Activated T-cell treated with anti-CD3 and anti-CD28 coated beads, Interleukin-2, amount 50 U/mL, for 72 hours (primary cell): ENCODE measurements around the gene ELMO1. TPM values are rescaled to one million over a fixed set of nuclear protein-coding genes. Genes with fewer than 3 reads are reported as not detected.

Experiments
- ATAC-seq, 2 donors: fragments of 150-1000 bp; cut with Tn5 transposase; replicated peaks in 1 of 2; 2 replicates each; pipeline ENCODE4 v1.10.0; 2021; ENCODE audit warnings: moderate library complexity in 2 of 2, mild to moderate bottlenecking in 1 of 2
- DNase-seq, 2 donors: peaks; one replicate each; pipeline ENCODE4 v3.0.0; 2021 to 2022; ENCODE audit warnings: mixed read lengths in 1 of 2
- H3K27ac Mint-ChIP-seq: one replicate; pipeline ENCODE4 v1.8.0; 2022; ENCODE audit warnings: mild to moderate bottlenecking, moderate library complexity, mixed read lengths
- H3K27me3 Mint-ChIP-seq: one replicate; pipeline ENCODE4 v1.8.0; 2022; ENCODE audit warnings: low read depth, mixed read lengths
- H3K36me3 Mint-ChIP-seq, 2 donors: one replicate each; pipeline ENCODE4 v1.8.0; 2022; ENCODE audit warnings: mixed read lengths in 2 of 2, mild to moderate bottlenecking in 1 of 2; ENCODE audit not compliant: insufficient read depth in 2 of 2
- H3K4me1 Mint-ChIP-seq: one replicate; pipeline ENCODE4 v1.8.0; 2022; ENCODE audit warnings: low read depth, mixed read lengths
- H3K4me3 Mint-ChIP-seq, 2 donors: one replicate each; pipeline ENCODE4 v1.8.0; 2022; ENCODE audit warnings: mild to moderate bottlenecking in 2 of 2, mixed read lengths in 2 of 2, moderate library complexity in 2 of 2
- H3K9me3 Mint-ChIP-seq, 2 donors: one replicate each; pipeline ENCODE4 v1.8.0; 2022; ENCODE audit warnings: mixed read lengths in 2 of 2
- total RNA-seq, 2 donors: library from RNA; stranded (reverse); gene quantifications; one replicate each; pipeline ENCODE4 v1.2.3, GENCODE V29; 2022

The ELMO1 gene
- total RNA-seq, 2 donors from 2014 or later, result 97.2 to 113 TPM

DNA sequence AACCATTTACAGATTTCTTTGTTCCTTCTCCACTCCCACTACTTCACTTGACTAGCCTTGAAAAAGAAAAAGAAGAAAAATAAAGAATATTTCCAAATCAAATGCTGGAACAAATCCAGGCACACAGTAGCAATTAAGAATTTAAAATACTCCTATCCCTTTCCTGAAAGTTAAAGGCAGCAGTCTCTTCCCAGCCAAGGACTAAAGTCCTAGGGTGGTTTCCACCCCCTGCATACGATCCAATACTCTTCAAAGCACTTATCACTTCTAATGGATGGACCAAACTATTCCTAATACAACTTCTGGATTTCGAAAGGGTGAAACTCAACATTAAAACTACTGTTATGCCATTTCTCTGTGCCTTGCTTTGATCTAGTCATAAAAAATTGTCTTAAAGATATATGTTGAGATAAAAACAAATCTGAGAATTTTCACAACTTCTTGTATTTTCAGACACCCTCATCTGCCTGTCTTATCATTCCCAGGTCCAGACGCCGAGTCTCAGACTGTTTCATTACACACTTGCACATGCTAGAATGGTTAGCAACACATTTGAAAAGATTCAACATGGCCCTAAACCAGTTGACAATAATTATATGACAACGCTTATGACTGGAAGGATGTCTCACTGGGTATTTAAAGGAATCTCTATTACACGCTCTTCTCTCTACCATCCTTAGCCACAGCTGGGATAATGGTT lies 13.4 kb downstream of the ELMO1 start:
- no peaks in the 10 kb centered on the region for H3K27me3 Mint-ChIP-seq
- H3K4me1 Mint-ChIP-seq, result peaks cover 83% of the 10 kb centered on the region
- H3K36me3 Mint-ChIP-seq, result peaks cover 0 to 5% of the 10 kb centered on the region in 2 donors
- DNase-seq, result no peak
- H3K9me3 Mint-ChIP-seq, result no peaks in the 10 kb centered on the region
- H3K4me3 Mint-ChIP-seq, result no peak overlapping the region
- no peak for ATAC-seq
- peak overlapping the region; percentile 84 for H3K27ac Mint-ChIP-seq

- ATAC-seq, result no peak
- Mint-ChIP-seq H3K36me3 (peaks cover 0 to 5% of the 10 kb centered on the region in 2 donors), H3K27ac (no peak overlapping the region), H3K9me3 (no peaks in the 10 kb centered on the region), H3K4me1 (peaks cover 80% of the 10 kb centered on the region), H3K4me3 (no peak overlapping the region), H3K27me3 (no peaks in the 10 kb centered on the region)
- DNase-seq, result no peak
These were observed 14.1 kb downstream of the ELMO1 start for GRCh38 chr7:37434529-37434928.

DNA sequence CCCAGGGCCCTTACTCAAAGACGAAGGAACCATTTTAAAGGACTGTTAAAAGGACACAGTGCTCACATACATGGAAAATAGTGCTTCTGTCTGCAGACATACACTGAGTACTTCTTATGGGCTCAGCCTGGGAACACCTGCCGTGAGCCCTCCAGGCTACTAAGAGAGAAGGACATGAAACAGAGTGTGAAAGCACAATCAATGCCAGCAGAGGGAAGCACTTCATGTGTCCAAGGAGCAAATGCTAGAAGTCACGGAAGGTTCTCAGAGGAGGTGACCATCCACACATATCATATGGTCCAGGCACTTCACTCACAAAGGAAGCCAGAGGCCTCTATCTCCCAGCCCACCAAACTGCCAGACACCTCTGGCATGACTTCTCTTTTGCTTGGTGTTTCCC lies 15.5 kb downstream of the ELMO1 start:
- no peak for DNase-seq
- Mint-ChIP-seq H3K27ac (no peak overlapping the region), H3K4me1 (peaks cover 81% of the 10 kb centered on the region), H3K9me3 (no peaks in the 10 kb centered on the region), H3K4me3 (peak overlapping the region; percentile 60 to 65), H3K27me3 (no peaks in the 10 kb centered on the region), H3K36me3 (peaks cover 0 to 12% of the 10 kb centered on the region in 2 donors)
- peak; percentile 17 to 24 for ATAC-seq

DNA sequence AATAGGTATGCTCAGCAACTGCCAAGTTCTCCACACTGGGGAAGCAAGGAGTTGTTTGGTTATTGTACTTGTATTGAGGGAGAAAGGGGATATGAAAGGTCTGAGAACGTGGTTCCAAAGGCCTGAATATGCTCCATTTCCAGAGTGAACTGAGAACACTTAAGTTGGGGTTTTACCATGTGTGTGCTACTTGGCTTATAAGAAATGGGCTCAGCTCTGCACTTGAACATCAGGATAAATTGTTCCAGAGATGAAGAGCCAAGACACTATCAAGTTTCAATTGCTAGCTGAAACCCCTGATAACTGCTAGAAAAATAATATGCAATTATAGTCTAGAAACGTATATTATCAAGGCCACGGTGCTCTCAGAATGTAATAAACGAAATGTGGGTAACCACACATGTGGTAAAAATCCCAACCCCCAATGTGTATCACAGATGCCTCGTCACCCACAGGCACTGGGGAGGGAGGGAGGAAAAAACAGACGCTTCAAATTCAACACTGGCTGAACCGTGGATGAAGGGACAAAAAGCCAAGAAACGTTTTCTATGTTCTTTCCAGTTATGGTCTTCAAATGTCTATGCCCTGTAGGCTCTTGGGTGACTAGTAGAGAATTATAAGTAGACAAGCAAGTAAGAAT lies 16.3 kb downstream of the ELMO1 start:
- no peaks in the 10 kb centered on the region for H3K27me3 Mint-ChIP-seq
- peak overlapping the region; percentile 60 to 65 for H3K4me3 Mint-ChIP-seq
- no peaks in the 10 kb centered on the region for H3K9me3 Mint-ChIP-seq
- H3K4me1 Mint-ChIP-seq, result peaks cover 83% of the 10 kb centered on the region
- DNase-seq (peak; percentile 51 to 57), ATAC-seq (peak; percentile 84 to 86)
- H3K27ac Mint-ChIP-seq, result no peak overlapping the region
- H3K36me3 Mint-ChIP-seq, result peaks cover 0 to 10% of the 10 kb centered on the region in 2 donors

- Mint-ChIP-seq H3K27ac (no peak overlapping the region), H3K4me3 (no peak overlapping the region), H3K9me3 (no peaks in the 10 kb centered on the region), H3K27me3 (no peaks in the 10 kb centered on the region), H3K4me1 (peaks cover 84% of the 10 kb centered on the region), H3K36me3 (peaks cover 0 to 10% of the 10 kb centered on the region in 2 donors)
- ATAC-seq (no peak), DNase-seq (no peak)
These were observed 17.3 kb downstream of the ELMO1 start for GRCh38 chr7:37431413-37431812.

DNA sequence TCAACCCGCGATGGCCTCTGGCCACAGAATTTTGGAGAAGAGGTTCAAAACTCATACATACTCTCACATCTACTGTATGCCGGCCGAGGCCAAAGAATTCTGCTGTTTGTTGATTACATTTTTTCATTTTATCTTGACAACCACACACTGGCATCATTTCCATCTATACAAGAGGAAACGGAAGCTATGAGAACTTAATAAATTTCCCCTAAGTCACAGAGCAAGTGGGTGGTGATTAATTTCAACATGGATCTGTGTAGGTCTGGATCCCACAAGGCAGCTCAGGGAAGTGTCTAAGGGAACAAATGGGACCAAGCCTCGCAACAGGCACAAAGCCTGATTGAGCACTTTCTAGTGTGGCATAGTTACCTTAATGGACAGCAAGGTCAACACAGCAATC lies 18.0 kb downstream of the ELMO1 start:
- Mint-ChIP-seq H3K4me3 (no peak overlapping the region), H3K36me3 (peaks cover 0 to 10% of the 10 kb centered on the region in 2 donors), H3K27me3 (no peaks in the 10 kb centered on the region), H3K4me1 (peaks cover 76% of the 10 kb centered on the region), H3K27ac (no peak overlapping the region), H3K9me3 (no peaks in the 10 kb centered on the region)
- DNase-seq (no peak), ATAC-seq (no peak)

DNA sequence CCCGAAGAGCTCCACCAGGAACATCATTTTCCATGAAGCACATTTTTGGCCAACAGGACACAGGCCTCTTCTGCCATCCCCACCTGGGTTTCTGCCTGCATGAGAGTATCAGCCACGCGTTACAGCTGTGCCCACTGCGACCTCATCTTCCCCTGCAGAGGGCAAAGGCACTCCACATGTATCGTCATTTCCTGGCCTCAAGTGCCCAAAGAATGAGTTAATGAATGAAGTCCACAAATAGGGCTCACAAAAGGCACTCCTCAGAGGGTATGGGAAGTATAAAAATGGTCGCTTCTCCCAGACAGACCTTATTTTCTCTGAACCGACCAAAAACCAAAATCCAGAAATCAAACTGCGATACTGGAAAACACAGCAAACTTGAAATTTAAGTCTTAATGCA lies 18.5 kb downstream of the ELMO1 start:
- peaks cover 0 to 9% of the 10 kb centered on the region in 2 donors for H3K36me3 Mint-ChIP-seq
- no peaks in the 10 kb centered on the region for H3K9me3 Mint-ChIP-seq
- peaks cover 75% of the 10 kb centered on the region for H3K4me1 Mint-ChIP-seq
- ATAC-seq, result no peak
- no peak for DNase-seq
- no peak overlapping the region for H3K27ac Mint-ChIP-seq
- H3K4me3 Mint-ChIP-seq, result no peak overlapping the region
- no peaks in the 10 kb centered on the region for H3K27me3 Mint-ChIP-seq

DNA sequence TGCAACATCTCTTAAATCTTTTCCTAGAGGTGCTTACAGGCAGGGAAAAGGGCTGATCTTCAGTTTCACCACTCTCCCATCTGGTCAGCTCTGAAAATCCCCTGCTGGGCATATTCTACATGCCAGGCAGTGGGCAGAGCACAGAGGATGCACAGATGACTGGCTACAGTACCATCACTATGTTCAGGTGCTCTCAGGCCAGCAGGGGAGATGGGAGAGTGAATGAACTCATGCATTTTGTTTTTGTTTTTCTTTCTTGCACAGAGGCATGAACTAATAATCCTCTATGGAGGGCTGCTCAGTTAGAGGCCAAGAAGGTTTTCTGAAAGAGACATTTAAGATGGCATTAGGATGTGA lies 19.3 kb downstream of the ELMO1 start:
- Mint-ChIP-seq H3K4me1 (peaks cover 71% of the 10 kb centered on the region), H3K36me3 (peaks cover 0 to 7% of the 10 kb centered on the region in 2 donors), H3K27me3 (no peaks in the 10 kb centered on the region), H3K4me3 (no peak overlapping the region), H3K27ac (no peak overlapping the region), H3K9me3 (no peaks in the 10 kb centered on the region)
- ATAC-seq, result no peak
- DNase-seq, result no peak

GRCh38 chr7:37428681-37429434 lies 19.8 kb downstream of the ELMO1 start:
- peaks cover 0 to 7% of the 10 kb centered on the region in 2 donors for H3K36me3 Mint-ChIP-seq

DNA sequence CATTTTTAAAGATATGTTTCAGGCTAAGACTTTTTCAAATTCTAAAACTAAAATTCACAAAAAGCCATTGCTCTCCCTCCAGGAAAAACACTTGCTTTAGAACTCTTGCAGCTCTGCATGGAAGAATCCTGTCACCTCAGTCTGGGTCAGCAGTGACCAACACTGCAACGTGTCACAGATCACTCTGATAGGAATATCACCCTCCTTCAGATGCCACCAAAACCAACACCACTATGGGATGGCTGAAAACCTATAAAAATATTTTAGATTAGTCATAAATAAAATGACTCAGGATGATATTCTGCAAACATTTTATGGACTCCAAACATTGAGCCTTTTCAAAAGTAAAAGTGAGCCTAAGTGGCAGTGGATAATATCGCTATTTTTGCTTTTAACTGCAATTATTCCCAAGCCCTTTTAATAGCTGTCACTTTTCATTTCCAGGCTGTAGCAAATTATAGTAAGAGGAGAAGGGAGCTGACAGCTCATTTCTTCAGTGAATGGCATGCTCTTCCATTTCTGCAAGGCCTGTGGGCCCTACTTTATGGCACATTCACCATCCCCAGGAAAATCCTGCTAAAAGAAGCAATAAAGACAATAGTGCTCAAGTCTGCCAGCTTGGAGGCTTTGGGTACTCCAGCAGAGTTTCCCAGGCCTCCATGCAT lies 21.3 kb downstream of the ELMO1 start:
- H3K9me3 Mint-ChIP-seq, result no peaks in the 10 kb centered on the region

More at GRCh38 chr7:37428681-37429434, 19.8 kb downstream of the ELMO1 start:
- ATAC-seq (no peak), DNase-seq (no peak)
- no peak overlapping the region for H3K4me3 Mint-ChIP-seq
- peaks cover 66% of the 10 kb centered on the region for H3K4me1 Mint-ChIP-seq
- H3K27me3 Mint-ChIP-seq, result no peaks in the 10 kb centered on the region
- no peaks in the 10 kb centered on the region for H3K9me3 Mint-ChIP-seq
- H3K27ac Mint-ChIP-seq, result no peak overlapping the region

DNA sequence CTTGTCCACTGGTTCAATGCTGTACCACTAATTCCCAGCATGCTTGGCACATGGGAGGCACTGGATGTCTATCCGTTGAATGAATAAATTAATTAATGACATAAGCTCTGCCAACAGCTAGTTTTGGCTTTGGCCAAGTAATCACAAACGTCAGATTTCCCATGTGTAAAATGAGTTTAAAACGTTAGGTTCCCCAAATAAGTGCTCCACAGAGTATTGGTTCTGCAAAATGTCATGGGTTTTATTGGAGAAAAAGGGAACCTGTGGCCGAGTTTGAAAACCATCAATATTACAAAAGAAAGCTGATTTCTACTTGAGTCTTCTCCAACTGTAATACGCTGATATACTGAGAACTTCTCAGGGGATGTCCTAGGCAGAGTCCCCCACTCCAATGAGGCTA lies 23.2 kb downstream of the ELMO1 start:
- ATAC-seq, result no peak
- peaks cover 0 to 7% of the 10 kb centered on the region in 2 donors for H3K36me3 Mint-ChIP-seq
- no peaks in the 10 kb centered on the region for H3K9me3 Mint-ChIP-seq
- H3K27ac Mint-ChIP-seq, result no peak overlapping the region
- no peak for DNase-seq
- peaks cover 49% of the 10 kb centered on the region for H3K4me1 Mint-ChIP-seq
- H3K4me3 Mint-ChIP-seq, result no peak overlapping the region
- no peaks in the 10 kb centered on the region for H3K27me3 Mint-ChIP-seq

More for the DNA sequence above, 21.3 kb downstream of the ELMO1 start:
- peak; percentile 27 to 54 for ATAC-seq
- Mint-ChIP-seq H3K27me3 (no peaks in the 10 kb centered on the region), H3K36me3 (peaks cover 0 to 7% of the 10 kb centered on the region in 2 donors), H3K4me3 (no peak overlapping the region), H3K27ac (no peak overlapping the region), H3K4me1 (peaks cover 51% of the 10 kb centered on the region)
- DNase-seq, result no peak

DNA sequence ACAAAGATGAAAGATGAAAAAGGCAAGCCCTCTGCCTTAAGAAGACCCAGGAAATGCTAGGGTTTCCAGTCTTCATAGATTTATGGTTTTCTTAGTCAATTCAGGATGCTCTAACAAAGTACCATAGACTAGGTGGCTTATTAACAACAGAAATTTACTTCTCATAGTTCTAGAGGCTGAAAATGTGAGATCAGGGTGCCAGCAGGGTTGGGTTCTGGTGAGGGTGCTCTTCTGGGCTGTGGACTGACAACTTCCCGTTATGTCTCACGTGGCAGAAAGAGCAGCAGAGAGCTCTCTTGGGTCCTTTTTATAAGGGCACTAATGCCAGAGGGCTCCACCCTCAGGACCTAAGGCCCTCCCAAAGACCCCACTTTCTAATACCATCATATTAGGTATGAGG lies 23.7 kb downstream of the ELMO1 start:
- Mint-ChIP-seq H3K27me3 (no peaks in the 10 kb centered on the region), H3K36me3 (peaks cover 0 to 7% of the 10 kb centered on the region in 2 donors), H3K27ac (no peak overlapping the region), H3K9me3 (no peaks in the 10 kb centered on the region), H3K4me3 (no peak overlapping the region), H3K4me1 (peaks cover 51% of the 10 kb centered on the region)
- DNase-seq (no peak), ATAC-seq (peak; percentile 32 to 35)

GRCh38 chr7:37424521-37424920 lies 24.1 kb downstream of the ELMO1 start:
- peak in 1 of 2 donors; percentile 49 for ATAC-seq
- no peak overlapping the region for H3K4me3 Mint-ChIP-seq
- H3K9me3 Mint-ChIP-seq, result no peaks in the 10 kb centered on the region
- H3K4me1 Mint-ChIP-seq, result peaks cover 50% of the 10 kb centered on the region
- H3K27me3 Mint-ChIP-seq, result no peaks in the 10 kb centered on the region
- no peak for DNase-seq
- peaks cover 0 to 7% of the 10 kb centered on the region in 2 donors for H3K36me3 Mint-ChIP-seq
- no peak overlapping the region for H3K27ac Mint-ChIP-seq
